Astrocyte (in vitro differentiated cells and primary cell): ENCODE measurements around the gene KRTAP3-2.

Experiments
- EZH2 ChIP-seq: IDR thresholded peaks from 2 replicates; pipeline ENCODE4 v1.6.1; 2012; ENCODE audit warnings: mild to moderate bottlenecking, low read length, inconsistent platforms; ENCODE audit not compliant: insufficient read depth
- TF ChIP-seq, protein P1 (sequence below): IDR thresholded peaks from 2 replicates; pipeline ENCODE4 v1.5.1; 2011; ENCODE audit warnings: low read depth, mild to moderate bottlenecking, inconsistent platforms, low read length, moderate library complexity; ENCODE audit not compliant: insufficient read depth

DNA sequence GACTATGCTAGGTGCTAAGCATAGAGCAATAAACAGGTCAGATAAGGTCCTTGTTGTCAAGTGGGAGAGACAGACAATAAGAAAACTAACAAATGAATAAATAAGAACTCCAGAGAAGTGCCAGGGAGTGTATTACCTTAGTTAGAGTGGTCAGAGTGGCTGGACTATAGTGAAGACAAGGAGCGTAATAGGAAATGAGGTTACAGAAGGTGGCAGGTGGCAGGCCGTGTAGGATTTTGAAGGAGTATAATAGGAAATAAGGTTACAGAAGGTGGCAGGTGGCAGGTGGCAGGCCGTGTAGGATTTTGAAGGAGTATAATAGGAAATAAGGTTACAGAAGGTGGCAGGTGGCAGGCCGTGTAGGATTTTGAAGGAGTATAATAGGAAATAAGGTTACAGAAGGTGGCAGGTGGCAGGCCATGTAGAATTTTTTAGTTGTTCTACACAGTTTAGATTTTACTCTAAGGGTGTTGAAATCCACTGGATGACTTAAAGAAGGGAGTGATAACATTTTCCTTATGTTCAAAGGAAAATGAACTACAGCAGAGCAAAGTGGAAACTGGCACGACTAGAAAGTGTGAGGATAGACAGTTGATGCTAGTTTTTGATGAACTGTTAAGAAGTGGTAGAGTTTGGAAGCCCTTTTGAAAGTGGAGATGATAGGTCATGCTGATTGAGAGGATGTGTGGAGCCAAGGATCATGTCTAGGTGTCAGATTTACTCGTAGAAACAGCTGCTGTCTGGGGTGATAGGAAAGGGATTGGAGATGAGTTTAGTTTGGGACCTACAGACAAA, 12.8 kb upstream of the KRTAP3-2 start:
- TF ChIP-seq, protein P1, sequence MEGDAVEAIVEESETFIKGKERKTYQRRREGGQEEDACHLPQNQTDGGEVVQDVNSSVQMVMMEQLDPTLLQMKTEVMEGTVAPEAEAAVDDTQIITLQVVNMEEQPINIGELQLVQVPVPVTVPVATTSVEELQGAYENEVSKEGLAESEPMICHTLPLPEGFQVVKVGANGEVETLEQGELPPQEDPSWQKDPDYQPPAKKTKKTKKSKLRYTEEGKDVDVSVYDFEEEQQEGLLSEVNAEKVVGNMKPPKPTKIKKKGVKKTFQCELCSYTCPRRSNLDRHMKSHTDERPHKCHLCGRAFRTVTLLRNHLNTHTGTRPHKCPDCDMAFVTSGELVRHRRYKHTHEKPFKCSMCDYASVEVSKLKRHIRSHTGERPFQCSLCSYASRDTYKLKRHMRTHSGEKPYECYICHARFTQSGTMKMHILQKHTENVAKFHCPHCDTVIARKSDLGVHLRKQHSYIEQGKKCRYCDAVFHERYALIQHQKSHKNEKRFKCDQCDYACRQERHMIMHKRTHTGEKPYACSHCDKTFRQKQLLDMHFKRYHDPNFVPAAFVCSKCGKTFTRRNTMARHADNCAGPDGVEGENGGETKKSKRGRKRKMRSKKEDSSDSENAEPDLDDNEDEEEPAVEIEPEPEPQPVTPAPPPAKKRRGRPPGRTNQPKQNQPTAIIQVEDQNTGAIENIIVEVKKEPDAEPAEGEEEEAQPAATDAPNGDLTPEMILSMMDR: no peak
- TF ChIP-seq EZH2: no peak
